Cardiac fibroblast (primary cell): Measurements from ENCODE around the gene FAM9C.
A peak's percentile ranks its signal among the peaks of the same experiment; 100 is the strongest.

Experiments used
- DNase-seq, 2 donors: peaks; one replicate each; pipeline versions ENCODE4 v3.0.0 to v3.0.0-alpha.2; 2010; ENCODE audit warnings: low read depth in 2 of 2
- H3K4me3 ChIP-seq, 2 donors: replicated peaks in 1 of 2; 1 replicate in 1 of 2; 2 replicates in 1 of 2; pipeline ENCODE4 v1.5.1; 2011; ENCODE audit warnings: low read depth in 2 of 2, low read length in 2 of 2, mild to moderate bottlenecking in 2 of 2, moderate library complexity in 1 of 2
- TF ChIP-seq, protein P1 (sequence below): IDR thresholded peaks from one replicate; pipeline ENCODE4 v1.5.1; 2011; ENCODE audit warnings: low read depth, mild to moderate bottlenecking, low read length, inconsistent platforms

Gene FAM9C

DNA sequence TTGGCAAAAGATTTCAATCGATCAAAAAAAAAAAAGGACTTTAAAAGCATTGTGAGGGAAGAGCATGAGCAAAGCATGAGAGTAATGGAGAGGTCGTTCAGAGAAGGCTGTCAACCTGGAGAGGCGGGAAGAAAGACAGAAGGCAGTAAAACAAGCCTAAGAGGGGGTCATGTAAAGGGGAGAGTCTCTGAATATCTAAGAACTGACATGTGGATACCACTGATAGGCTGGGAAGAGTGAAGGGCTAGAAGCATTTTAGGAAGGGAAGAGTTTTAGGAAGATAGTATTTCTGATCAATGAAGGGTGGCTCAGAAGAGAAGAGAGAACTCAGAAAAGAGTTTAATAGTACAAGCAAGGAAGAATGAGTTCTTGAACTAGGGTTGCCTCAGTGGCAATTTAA lies 7.5 kb downstream of the FAM9C start:
- H3K4me3 ChIP-seq = no peak overlapping the region
- TF ChIP-seq, protein P1, sequence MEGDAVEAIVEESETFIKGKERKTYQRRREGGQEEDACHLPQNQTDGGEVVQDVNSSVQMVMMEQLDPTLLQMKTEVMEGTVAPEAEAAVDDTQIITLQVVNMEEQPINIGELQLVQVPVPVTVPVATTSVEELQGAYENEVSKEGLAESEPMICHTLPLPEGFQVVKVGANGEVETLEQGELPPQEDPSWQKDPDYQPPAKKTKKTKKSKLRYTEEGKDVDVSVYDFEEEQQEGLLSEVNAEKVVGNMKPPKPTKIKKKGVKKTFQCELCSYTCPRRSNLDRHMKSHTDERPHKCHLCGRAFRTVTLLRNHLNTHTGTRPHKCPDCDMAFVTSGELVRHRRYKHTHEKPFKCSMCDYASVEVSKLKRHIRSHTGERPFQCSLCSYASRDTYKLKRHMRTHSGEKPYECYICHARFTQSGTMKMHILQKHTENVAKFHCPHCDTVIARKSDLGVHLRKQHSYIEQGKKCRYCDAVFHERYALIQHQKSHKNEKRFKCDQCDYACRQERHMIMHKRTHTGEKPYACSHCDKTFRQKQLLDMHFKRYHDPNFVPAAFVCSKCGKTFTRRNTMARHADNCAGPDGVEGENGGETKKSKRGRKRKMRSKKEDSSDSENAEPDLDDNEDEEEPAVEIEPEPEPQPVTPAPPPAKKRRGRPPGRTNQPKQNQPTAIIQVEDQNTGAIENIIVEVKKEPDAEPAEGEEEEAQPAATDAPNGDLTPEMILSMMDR = no peak
- no peak for DNase-seq

DNA sequence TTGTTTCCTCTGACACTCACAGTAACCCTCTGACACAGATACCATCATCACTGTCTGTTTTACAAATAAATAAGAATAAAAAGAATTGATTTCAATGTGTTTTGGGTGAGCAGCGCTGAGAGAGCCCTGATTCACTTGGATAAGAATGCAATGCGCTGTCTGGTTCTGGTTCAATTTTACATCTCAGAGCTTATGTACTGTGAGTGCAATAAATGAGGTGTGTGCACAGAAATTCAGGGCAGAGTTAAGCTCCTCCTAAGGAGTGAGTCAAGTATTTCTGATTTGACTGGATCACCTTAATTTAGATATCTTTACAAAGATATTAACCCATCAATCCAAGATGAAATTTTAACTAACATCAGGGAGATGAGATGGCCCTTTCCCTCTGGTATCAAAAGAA lies 11.2 kb downstream of the FAM9C start:
- no peak for DNase-seq

DNA sequence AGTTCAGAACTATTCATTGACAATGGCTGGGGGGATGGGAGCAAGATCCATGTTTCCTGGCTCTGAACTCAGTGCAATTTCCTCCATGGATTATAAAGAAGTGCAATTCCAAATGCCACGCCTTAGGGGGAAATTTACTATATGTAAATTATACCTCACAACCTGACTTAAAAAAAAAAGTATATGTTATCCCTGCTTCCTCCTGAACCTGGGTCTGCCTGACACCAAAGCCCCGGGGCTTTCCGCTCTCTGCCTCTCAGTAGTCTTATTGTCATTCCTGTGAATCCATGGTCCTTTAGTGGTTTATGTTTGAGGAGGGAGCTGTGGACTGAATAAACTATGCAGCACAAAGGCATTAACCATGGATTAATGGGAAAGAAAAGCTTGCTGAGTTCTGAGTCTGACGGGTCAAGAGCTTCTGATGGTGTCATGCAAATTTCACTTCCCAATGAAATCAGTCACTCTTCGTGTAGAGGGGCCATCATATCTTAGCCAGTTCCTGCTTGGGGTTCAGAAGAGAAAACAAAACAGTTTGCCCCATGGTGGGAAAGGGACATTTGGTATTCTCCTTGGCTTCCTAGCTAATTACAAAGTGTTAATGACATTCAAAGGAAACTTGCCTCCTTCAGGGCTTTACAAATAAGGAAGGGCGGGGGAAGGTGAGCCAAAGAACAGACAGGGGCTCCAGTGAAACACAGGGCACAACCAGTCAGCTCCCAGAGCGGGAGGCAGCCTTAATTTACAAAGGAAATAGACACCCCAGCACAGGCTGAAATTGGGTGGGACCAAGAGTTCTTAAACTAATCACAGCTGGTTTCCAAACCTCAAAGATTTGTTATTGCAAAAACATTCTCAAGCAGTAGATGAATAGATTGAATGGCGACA lies 14.3 kb downstream of the FAM9C start:
- H3K4me3 ChIP-seq = no peak overlapping the region
- TF ChIP-seq, protein P1 = no peak
- DNase-seq = peak in 1 of 2 donors; percentile 15

More for the DNA sequence above, 11.2 kb downstream of the FAM9C start:
- no peak overlapping the region for H3K4me3 ChIP-seq
- TF ChIP-seq, protein P1 = no peak

DNA sequence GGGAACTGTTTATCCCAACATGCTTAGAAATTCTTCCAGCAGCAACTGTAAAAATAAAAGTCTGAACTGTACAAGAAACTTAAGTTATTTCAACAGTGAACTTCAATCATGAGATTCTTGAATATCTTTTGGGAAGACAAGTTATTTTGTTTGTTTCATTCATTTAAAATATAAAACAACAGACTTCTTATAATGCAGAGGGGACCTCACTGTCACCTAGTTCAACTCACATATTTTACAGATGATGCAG lies 14.9 kb downstream of the FAM9C start:
- TF ChIP-seq, protein P1 = no peak
- no peak overlapping the region for H3K4me3 ChIP-seq
- DNase-seq = peak in 1 of 2 donors; percentile 40

DNA sequence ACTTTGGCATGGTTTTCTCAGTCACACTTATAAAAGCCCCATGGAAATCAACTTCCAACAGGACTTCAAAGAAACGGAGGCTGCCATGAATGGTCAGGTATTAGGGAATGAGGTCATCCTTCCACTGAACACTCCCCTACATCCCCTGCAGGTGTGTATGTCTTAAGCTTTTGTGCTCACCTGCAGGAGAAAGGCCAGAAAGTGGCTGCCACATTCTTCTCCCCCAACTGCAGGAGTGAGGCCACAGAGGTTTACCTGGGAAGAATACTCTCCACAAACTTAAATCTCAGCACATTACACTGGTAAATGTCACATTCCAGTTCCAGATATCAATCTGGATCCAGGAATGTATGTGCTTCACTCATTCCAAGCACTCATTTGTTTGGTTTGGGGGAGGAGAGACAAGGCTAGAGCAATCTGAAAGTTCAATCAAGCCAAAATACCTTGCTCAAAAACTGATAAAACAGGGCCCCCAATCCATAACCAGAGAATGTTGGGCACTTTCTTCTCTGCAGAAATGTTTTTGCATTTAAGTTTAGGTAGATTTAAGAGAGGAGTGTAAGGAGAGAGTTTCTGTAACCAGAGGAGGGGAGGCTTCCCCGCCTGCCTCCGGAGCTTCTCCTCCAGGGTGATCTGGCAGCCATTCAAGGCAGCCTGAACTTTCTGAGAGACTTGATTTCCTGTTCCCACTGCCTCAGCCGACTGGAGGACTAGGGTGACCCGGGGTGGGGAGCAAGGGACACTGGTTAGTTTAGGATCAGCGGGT lies 15.4 kb downstream of the FAM9C start:
- no peak overlapping the region for H3K4me3 ChIP-seq
- TF ChIP-seq, protein P1 = no peak
- peak; percentile 38 to 62 for DNase-seq

DNA sequence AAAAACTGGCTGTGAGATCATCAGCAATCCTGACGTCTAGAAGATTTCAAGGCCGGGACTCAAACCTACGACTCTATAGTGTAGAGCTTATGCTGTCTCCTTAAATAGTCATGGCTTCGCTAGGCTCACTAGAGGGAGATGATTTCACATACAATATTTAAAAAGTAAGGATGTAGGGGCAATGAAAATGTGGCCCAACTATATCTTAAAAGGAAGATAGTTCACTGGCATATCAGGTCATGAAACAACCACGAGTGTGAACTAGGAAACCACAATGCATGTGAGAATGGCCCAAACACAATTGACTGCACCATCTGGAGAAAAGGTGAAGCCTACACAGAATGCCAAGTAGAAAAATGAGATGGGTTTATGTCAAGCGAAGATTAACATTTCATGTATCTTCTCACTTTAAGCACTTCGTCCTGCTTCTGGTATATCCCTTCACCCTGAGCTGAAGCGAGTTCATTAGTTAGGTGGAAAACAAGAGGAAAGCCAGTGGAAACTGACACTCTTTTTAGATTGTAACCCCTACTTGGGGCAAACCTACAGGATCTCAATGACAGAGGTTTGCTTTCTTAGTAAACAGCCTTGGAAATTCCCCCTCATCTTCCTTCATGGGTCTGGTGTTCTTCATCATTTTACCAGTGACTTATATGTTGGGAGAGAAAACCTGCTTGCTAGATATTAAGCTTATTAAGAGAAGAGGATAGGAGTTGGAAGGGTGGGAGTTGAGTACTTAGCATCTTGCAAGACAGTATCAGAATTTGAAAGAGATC lies 17.4 kb downstream of the FAM9C start:
- H3K4me3 ChIP-seq = no peak overlapping the region
- DNase-seq = no peak

More for the DNA sequence above, 17.4 kb downstream of the FAM9C start:
- TF ChIP-seq, protein P1 = no peak
